Measurements from ENCODE around the gene LNPK. TPM values are rescaled to one million over a fixed set of nuclear protein-coding genes. Genes with fewer than 3 reads are reported as not detected.

LNPK gene
- total and polyA plus RNA-seq, 3 donors from 2014 or later = 19.5 to 45.2 (median 23.8) TPM

GRCh38 chr2:176027806-176028205 is 25.7 kb upstream of the LNPK start:
- Histone ChIP-seq H3K27ac (no peak overlapping the region), H3K36me3 (ENCODE audit: low read depth, missing control alignments) (no peaks in the 10 kb centered on the region), H3K4me3 (no peak overlapping the region), H3K4me1 (no peaks in the 10 kb centered on the region), H3K9me3 (no peaks in the 10 kb centered on the region), H3K27me3 (no peaks in the 10 kb centered on the region)
- TF ChIP-seq POLR2A (IDR thresholded peaks at IDR 0.05) (no peak), CTCF (IDR thresholded peaks at IDR 0.05) (no peak)
- DNase-seq = no peak
- WGBS, 2 donors = 83% methylated on average over 2 of the region's 2 CpGs
- intact Hi-C loops (cut with DNase I; ENCODE audit: low total_unique reads) = no loop called here

DNA sequence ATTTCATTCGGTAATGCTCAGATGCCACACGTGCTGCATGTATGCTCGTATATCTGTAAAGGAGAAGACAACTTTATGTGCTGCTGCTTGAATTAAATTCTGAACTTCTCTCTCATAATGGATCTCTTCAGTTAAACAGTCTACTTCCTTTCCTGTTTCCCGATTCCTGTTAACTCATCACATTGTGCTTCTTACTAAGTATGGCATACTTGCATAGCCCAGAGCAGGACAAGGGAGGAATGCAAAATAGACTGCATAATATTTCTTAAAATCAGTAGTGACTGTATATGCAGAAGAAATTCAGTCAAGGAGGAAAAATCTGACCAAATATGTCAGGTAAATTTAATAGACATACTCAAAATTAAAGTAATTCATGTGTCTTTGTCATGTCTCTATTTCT is 23.9 kb upstream of the LNPK start:
- TF ChIP-seq POLR2A (IDR thresholded peaks at IDR 0.05) (no peak), CTCF (IDR thresholded peaks at IDR 0.05) (no peak)
- 83 to 90% methylated on average over 4 of the region's 4 CpGs for WGBS, 2 donors
- intact Hi-C loops (cut with DNase I; ENCODE audit: low total_unique reads) = no loop called here

GRCh38 chr2:176024083-176024482 is 22.0 kb upstream of the LNPK start:
- DNase-seq = no peak
- no peak overlapping the region for H3K27ac ChIP-seq
- H3K4me1 ChIP-seq = no peaks in the 10 kb centered on the region
- intact Hi-C loops (cut with DNase I; ENCODE audit: low total_unique reads) = no loop called here
- H3K27me3 ChIP-seq = no peaks in the 10 kb centered on the region
- no peaks in the 10 kb centered on the region for H3K9me3 ChIP-seq
- H3K36me3 ChIP-seq (ENCODE audit: low read depth, missing control alignments) = no peaks in the 10 kb centered on the region
- no peak overlapping the region for H3K4me3 ChIP-seq
- WGBS, 2 donors = 94 to 97% methylated on average over 2 of the region's 2 CpGs
- no peak for TF ChIP-seq CTCF (IDR thresholded peaks at IDR 0.05)
- no peak for TF ChIP-seq POLR2A (IDR thresholded peaks at IDR 0.05)

More for the DNA sequence above, 23.9 kb upstream of the LNPK start:
- no peaks in the 10 kb centered on the region for H3K36me3 ChIP-seq (ENCODE audit: low read depth, missing control alignments)
- no peak overlapping the region for H3K4me3 ChIP-seq
- H3K4me1 ChIP-seq = no peaks in the 10 kb centered on the region
- DNase-seq = no peak
- H3K27ac ChIP-seq = no peak overlapping the region
- no peaks in the 10 kb centered on the region for H3K27me3 ChIP-seq
- no peaks in the 10 kb centered on the region for H3K9me3 ChIP-seq

DNA sequence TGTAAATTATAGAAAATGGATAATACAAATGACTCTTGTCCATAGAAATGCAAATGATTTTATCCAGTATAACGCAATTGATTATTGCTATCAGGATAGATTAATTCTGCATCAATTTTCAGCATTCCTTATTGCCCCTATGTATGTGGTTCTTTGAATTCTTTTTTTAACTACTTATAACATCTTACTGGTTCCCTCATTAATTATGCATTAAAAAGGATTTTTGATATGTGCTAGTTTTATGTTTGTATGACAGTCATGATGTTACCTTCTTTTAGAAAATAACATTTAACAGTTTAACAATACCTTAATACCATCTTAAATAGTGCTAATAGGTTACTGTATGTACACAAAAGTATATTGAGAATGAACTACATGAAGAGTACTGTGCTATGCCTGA is 20.0 kb upstream of the LNPK start:
- DNase-seq = no peak
- Histone ChIP-seq H3K4me1 (no peaks in the 10 kb centered on the region), H3K27ac (no peak overlapping the region), H3K9me3 (no peaks in the 10 kb centered on the region), H3K4me3 (no peak overlapping the region), H3K27me3 (no peaks in the 10 kb centered on the region), H3K36me3 (ENCODE audit: low read depth, missing control alignments) (no peaks in the 10 kb centered on the region)
- TF ChIP-seq CTCF (IDR thresholded peaks at IDR 0.05) (no peak), POLR2A (IDR thresholded peaks at IDR 0.05) (no peak)
- intact Hi-C loops (cut with DNase I; ENCODE audit: low total_unique reads) = no loop called here
- WGBS, 2 donors = 86 to 97% methylated on average over 1 of the region's 1 CpG

GRCh38 chr2:176020400-176020799 is 18.3 kb upstream of the LNPK start:
- Histone ChIP-seq H3K27ac (no peak overlapping the region), H3K36me3 (ENCODE audit: low read depth, missing control alignments) (no peaks in the 10 kb centered on the region), H3K9me3 (no peaks in the 10 kb centered on the region), H3K4me1 (no peaks in the 10 kb centered on the region), H3K27me3 (no peaks in the 10 kb centered on the region), H3K4me3 (no peak overlapping the region)
- WGBS, 2 donors = 58 to 77% methylated on average over 6 of the region's 6 CpGs
- TF ChIP-seq CTCF (IDR thresholded peaks at IDR 0.05) (no peak), POLR2A (IDR thresholded peaks at IDR 0.05) (no peak)
- no peak for DNase-seq
- intact Hi-C loops (cut with DNase I; ENCODE audit: low total_unique reads) = no loop called here

Measured in testis (tissue), 3 donors.